H1 (cell line): ENCODE data around the gene ARHGAP21. TPM values are rescaled to one million over a fixed set of nuclear protein-coding genes. Genes with fewer than 3 reads are reported as not detected.

ENCODE experiments used
- ASH2L ChIP-seq: fragments of 200-600, 300-600 bp; sonication (generic); IDR thresholded peaks from one replicate; pipeline ENCODE4 v1.7.1; 2017; ENCODE audit warnings: low read length
- CHD2 ChIP-seq: IDR thresholded peaks from 2 replicates; pipeline ENCODE4 v1.6.1; 2012; ENCODE audit warnings: low read length, improper control_type of control experiment
- GTF2F1 ChIP-seq: IDR thresholded peaks from 2 replicates; pipeline ENCODE4 v1.6.1; 2012; ENCODE audit warnings: low read depth, low read length, improper control_type of control experiment, borderline replicate concordance
- RNF2 ChIP-seq: fragments of 200-900, 300-1000 bp; sonication (generic); IDR thresholded peaks from 2 replicates; pipeline ENCODE4 v1.7.1; 2016; ENCODE audit warnings: borderline replicate concordance, low read depth, mild to moderate bottlenecking, antibody characterized with exemption, low read length; ENCODE audit not compliant: poor library complexity, severe bottlenecking; ENCODE audit errors: missing control alignments
- SAP30 ChIP-seq: fragments of 300-600 bp; sonication (generic); IDR thresholded peaks from 2 replicates; pipeline ENCODE4 v1.7.1; 2012; ENCODE audit warnings: low read length, moderate library complexity, mild to moderate bottlenecking, inconsistent platforms; ENCODE audit not compliant: insufficient read depth, insufficient replicate concordance
- SIRT6 ChIP-seq: IDR thresholded peaks from one replicate; pipeline ENCODE4 v1.7.1; 2012; ENCODE audit warnings: low read length, inconsistent platforms
- polyA plus RNA-seq, 7 experiments: library from polyadenylated mRNA; depleted of rRNA in 3 of 7; stranded (reverse) in 5 of 7; unstranded in 2 of 7; fragments of >200 nt in 5 of 7; fragments of 200-250 nt in 2 of 7; gene quantifications; 1 replicate in 5 of 7; 2 replicates in 1 of 7; 4 replicates in 1 of 7; pipeline versions ENCODE4 v1.2.1 to v1.2.3, GENCODE V29; 2011 to 2013; ENCODE audit warnings: missing spikeins in 2 of 7, mixed read lengths in 2 of 7
- total RNA-seq: library from RNA; stranded (reverse); fragmentation: NEBNext Ultra II Directional; extraction: Animal tissue kit (Norgen Biotek cat#: 25700); gene quantifications from 2 replicates; pipeline ENCODE4 v1.2.1, GENCODE V29; 2021
- TF ChIP-seq, protein P1 (sequence below): fragments of 300-600 bp; sonication (generic); IDR thresholded peaks from 2 replicates; pipeline ENCODE4 v1.7.1; 2012; ENCODE audit warnings: low read length, moderate library complexity, mild to moderate bottlenecking, inconsistent platforms; ENCODE audit not compliant: insufficient replicate concordance

Gene ARHGAP21
- total and polyA plus RNA-seq, 2 of the 8 experiments (the other 6 are each of a cell fraction or from before 2014, with no cell fraction given) = 14.4 to 35.3 TPM

- TF ChIP-seq, protein P1, sequence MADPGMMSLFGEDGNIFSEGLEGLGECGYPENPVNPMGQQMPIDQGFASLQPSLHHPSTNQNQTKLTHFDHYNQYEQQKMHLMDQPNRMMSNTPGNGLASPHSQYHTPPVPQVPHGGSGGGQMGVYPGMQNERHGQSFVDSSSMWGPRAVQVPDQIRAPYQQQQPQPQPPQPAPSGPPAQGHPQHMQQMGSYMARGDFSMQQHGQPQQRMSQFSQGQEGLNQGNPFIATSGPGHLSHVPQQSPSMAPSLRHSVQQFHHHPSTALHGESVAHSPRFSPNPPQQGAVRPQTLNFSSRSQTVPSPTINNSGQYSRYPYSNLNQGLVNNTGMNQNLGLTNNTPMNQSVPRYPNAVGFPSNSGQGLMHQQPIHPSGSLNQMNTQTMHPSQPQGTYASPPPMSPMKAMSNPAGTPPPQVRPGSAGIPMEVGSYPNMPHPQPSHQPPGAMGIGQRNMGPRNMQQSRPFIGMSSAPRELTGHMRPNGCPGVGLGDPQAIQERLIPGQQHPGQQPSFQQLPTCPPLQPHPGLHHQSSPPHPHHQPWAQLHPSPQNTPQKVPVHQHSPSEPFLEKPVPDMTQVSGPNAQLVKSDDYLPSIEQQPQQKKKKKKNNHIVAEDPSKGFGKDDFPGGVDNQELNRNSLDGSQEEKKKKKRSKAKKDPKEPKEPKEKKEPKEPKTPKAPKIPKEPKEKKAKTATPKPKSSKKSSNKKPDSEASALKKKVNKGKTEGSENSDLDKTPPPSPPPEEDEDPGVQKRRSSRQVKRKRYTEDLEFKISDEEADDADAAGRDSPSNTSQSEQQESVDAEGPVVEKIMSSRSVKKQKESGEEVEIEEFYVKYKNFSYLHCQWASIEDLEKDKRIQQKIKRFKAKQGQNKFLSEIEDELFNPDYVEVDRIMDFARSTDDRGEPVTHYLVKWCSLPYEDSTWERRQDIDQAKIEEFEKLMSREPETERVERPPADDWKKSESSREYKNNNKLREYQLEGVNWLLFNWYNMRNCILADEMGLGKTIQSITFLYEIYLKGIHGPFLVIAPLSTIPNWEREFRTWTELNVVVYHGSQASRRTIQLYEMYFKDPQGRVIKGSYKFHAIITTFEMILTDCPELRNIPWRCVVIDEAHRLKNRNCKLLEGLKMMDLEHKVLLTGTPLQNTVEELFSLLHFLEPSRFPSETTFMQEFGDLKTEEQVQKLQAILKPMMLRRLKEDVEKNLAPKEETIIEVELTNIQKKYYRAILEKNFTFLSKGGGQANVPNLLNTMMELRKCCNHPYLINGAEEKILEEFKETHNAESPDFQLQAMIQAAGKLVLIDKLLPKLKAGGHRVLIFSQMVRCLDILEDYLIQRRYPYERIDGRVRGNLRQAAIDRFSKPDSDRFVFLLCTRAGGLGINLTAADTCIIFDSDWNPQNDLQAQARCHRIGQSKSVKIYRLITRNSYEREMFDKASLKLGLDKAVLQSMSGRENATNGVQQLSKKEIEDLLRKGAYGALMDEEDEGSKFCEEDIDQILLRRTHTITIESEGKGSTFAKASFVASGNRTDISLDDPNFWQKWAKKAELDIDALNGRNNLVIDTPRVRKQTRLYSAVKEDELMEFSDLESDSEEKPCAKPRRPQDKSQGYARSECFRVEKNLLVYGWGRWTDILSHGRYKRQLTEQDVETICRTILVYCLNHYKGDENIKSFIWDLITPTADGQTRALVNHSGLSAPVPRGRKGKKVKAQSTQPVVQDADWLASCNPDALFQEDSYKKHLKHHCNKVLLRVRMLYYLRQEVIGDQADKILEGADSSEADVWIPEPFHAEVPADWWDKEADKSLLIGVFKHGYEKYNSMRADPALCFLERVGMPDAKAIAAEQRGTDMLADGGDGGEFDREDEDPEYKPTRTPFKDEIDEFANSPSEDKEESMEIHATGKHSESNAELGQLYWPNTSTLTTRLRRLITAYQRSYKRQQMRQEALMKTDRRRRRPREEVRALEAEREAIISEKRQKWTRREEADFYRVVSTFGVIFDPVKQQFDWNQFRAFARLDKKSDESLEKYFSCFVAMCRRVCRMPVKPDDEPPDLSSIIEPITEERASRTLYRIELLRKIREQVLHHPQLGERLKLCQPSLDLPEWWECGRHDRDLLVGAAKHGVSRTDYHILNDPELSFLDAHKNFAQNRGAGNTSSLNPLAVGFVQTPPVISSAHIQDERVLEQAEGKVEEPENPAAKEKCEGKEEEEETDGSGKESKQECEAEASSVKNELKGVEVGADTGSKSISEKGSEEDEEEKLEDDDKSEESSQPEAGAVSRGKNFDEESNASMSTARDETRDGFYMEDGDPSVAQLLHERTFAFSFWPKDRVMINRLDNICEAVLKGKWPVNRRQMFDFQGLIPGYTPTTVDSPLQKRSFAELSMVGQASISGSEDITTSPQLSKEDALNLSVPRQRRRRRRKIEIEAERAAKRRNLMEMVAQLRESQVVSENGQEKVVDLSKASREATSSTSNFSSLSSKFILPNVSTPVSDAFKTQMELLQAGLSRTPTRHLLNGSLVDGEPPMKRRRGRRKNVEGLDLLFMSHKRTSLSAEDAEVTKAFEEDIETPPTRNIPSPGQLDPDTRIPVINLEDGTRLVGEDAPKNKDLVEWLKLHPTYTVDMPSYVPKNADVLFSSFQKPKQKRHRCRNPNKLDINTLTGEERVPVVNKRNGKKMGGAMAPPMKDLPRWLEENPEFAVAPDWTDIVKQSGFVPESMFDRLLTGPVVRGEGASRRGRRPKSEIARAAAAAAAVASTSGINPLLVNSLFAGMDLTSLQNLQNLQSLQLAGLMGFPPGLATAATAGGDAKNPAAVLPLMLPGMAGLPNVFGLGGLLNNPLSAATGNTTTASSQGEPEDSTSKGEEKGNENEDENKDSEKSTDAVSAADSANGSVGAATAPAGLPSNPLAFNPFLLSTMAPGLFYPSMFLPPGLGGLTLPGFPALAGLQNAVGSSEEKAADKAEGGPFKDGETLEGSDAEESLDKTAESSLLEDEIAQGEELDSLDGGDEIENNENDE = no peak
- TF ChIP-seq RNF2 = no peak
- no peak for TF ChIP-seq SIRT6
- TF ChIP-seq ASH2L = peak; percentile 38
- no peak for TF ChIP-seq SAP30
- no peak for TF ChIP-seq GTF2F1
- TF ChIP-seq CHD2 = no peak
- TF ChIP-seq, all 59 proteins: peak for 4
Observed at GRCh38 chr10:24552346-24553016, 171.2 kb downstream of the ARHGAP21 start (continued).
